ENCODE results near the gene HPSE2. TPM values are rescaled to one million over a fixed set of nuclear protein-coding genes. Genes with fewer than 3 reads are reported as not detected.
"Not testable (repeated sequence)": the region's sequence is repeated elsewhere in the genome, so short reads cannot be mapped to it uniquely, and the experiment has no call there.

HPSE2 gene
- polyA plus RNA-seq, 1 experiment, result not detected

DNA sequence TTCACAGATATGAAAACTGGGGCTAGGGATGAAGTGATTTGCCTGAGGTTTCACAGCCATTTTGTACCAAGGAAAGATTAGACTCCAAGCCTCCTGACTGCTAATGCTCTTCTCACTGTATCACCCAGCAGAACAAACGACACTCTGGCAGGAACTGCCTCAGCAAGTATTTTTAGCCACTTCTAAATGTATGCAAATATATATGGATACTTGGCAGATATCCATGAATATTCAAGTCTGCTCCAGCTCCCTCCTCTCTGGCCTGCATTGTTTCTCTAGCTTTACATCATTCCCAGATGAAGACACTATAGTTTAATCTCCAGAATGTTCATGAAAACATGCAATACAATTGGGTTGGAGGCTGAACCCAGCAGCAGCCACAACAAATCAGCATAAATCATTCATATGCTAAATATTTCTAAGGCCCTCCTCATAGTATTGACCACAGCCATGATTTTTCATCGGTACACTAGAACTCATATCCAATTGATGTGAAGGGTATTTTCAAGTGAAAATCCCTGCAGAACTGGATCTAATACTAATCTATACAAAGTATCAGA, 65.5 kb downstream of the HPSE2 start:
- Histone ChIP-seq H3K4me3 (ENCODE audit: low read depth, low read length) (no peak overlapping the region), H3K27ac (ENCODE audit: low read depth, low read length) (no peak overlapping the region), H3K27me3 (ENCODE audit: control insufficient read depth, insufficient read depth, low read length) (no peaks in the 10 kb centered on the region), H3K9me3 (ENCODE audit: control insufficient read depth, insufficient read depth, low read length) (no peaks in the 10 kb centered on the region)
- TF ChIP-seq, protein P1, sequence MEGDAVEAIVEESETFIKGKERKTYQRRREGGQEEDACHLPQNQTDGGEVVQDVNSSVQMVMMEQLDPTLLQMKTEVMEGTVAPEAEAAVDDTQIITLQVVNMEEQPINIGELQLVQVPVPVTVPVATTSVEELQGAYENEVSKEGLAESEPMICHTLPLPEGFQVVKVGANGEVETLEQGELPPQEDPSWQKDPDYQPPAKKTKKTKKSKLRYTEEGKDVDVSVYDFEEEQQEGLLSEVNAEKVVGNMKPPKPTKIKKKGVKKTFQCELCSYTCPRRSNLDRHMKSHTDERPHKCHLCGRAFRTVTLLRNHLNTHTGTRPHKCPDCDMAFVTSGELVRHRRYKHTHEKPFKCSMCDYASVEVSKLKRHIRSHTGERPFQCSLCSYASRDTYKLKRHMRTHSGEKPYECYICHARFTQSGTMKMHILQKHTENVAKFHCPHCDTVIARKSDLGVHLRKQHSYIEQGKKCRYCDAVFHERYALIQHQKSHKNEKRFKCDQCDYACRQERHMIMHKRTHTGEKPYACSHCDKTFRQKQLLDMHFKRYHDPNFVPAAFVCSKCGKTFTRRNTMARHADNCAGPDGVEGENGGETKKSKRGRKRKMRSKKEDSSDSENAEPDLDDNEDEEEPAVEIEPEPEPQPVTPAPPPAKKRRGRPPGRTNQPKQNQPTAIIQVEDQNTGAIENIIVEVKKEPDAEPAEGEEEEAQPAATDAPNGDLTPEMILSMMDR (IDR thresholded peaks at IDR 0.05; ENCODE audit: low read depth, low read length), result no peak
- POLR2A ChIA-PET, result no interaction called here
- CTCF ChIA-PET, result no interaction called here
- DNase-seq (ENCODE audit: low read depth, low spot score), result no peak

DNA sequence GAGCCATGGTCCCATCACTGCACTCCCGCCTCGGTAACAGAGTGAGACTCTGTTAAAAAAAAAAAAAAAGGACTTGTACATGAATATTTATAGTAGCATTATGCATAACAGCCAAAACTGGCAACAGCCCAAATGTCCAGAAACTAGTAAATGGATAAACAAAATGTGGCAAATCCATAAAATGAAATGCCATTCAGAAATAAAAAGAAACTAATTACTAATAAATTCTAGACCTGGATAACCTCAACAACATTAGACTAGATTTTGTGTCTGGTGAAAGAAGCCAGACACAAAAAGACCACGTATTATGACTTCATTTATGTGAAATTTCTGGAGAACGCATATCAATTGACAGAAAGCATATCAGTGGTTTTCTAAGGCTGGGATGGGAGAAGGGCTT, 74.5 kb downstream of the HPSE2 start:
- Histone ChIP-seq H3K27me3 (ENCODE audit: control insufficient read depth, insufficient read depth, low read length) (no peaks in the 10 kb centered on the region), H3K4me3 (ENCODE audit: low read depth, low read length) (no peak overlapping the region), H3K9me3 (ENCODE audit: control insufficient read depth, insufficient read depth, low read length) (no peaks in the 10 kb centered on the region), H3K27ac (ENCODE audit: low read depth, low read length) (no peak overlapping the region)
- TF ChIP-seq, protein P1 (IDR thresholded peaks at IDR 0.05; ENCODE audit: low read depth, low read length), result no peak
- no peak for DNase-seq (ENCODE audit: low read depth, low spot score)
- ChIA-PET CTCF (no interaction called here), POLR2A (no interaction called here)

DNA sequence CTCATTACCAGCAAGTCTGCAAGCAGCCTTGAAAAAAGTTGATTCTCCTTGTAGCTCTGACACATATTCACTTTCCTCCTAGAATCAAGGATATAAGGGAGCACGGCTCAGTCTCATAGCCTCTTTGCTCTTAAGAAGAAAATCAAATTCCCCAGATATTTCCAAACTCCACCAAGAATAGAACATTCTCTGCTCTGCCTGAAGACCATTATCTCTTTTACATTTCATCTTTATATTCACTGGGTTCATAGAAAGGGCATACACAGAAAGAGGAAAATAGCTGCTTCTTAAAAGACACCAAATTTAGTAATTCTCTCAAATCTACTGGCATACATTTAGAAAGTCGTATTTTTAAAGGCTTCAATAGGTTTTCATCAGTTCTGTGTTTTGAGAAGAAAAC, 92.0 kb downstream of the HPSE2 start:
- no peak overlapping the region for H3K27ac ChIP-seq (ENCODE audit: low read depth, low read length)
- no peak overlapping the region for H3K4me3 ChIP-seq (ENCODE audit: low read depth, low read length)
- POLR2A ChIA-PET, result no interaction called here
- no peaks in the 10 kb centered on the region for H3K27me3 ChIP-seq (ENCODE audit: control insufficient read depth, insufficient read depth, low read length)
- H3K9me3 ChIP-seq (ENCODE audit: control insufficient read depth, insufficient read depth, low read length), result no peaks in the 10 kb centered on the region
- CTCF ChIA-PET, result interaction anchor here (1.2 kb wide), 1 partner anchor 677 kb away, joined by 3 read pairs; no protein-coding TSS in a partner anchor
- DNase-seq (ENCODE audit: low read depth, low spot score), result no peak
- TF ChIP-seq, protein P1 (IDR thresholded peaks at IDR 0.05; ENCODE audit: low read depth, low read length), result no peak

DNA sequence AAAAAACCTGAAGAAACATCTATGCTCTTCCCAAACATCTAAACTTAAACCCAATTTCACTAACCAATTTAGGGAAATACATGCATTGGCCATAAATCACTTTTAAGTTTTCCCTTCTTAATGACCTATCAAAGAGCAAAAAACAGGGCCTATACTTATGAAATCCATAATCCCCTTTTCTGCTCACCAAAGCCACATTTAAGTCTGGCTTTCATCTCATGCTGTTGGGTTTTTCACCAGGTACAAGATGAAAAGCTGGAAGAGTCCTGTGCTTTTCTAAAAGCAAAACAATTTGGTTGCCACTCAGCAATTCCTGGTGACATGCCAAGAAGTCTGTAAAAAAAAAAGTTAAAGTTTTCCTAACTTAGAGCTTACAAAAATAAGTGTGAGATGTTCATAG, 92.6 kb downstream of the HPSE2 start:
- ChIA-PET POLR2A (no interaction called here), CTCF (no interaction called here)
- DNase-seq (ENCODE audit: low read depth, low spot score), result no peak
- Histone ChIP-seq H3K27me3 (ENCODE audit: control insufficient read depth, insufficient read depth, low read length) (no peaks in the 10 kb centered on the region), H3K4me3 (ENCODE audit: low read depth, low read length) (no peak overlapping the region), H3K27ac (ENCODE audit: low read depth, low read length) (no peak overlapping the region), H3K9me3 (ENCODE audit: control insufficient read depth, insufficient read depth, low read length) (no peaks in the 10 kb centered on the region)
- TF ChIP-seq, protein P1 (IDR thresholded peaks at IDR 0.05; ENCODE audit: low read depth, low read length), result no peak

DNA sequence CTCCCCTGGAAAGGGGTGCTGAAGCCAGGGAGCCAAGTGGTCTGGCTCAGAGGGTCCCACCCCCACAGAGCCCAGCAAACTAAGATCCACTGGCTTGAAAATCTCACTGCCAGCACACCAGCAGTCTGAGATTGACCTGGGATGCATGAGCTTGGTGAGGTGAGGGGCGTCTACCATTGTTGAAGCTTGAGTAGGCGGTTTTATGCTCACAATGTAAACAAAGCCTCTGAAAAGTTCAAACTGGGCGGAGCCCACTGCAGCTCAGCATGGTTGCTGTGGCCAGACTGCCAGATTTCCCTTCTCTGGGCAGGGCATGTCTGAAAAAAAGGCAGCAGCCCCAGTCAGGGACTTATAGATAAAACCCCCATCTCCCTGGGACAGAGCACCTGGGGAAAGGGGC, 102.8 kb downstream of the HPSE2 start:
- H3K27me3 ChIP-seq (ENCODE audit: control insufficient read depth, insufficient read depth, low read length); CTCF ChIA-PET; DNase-seq (ENCODE audit: low read depth, low spot score); H3K4me3 ChIP-seq (ENCODE audit: low read depth, low read length); H3K27ac ChIP-seq (ENCODE audit: low read depth, low read length); POLR2A ChIA-PET; H3K9me3 ChIP-seq (ENCODE audit: control insufficient read depth, insufficient read depth, low read length): not testable (repeated sequence)

DNA sequence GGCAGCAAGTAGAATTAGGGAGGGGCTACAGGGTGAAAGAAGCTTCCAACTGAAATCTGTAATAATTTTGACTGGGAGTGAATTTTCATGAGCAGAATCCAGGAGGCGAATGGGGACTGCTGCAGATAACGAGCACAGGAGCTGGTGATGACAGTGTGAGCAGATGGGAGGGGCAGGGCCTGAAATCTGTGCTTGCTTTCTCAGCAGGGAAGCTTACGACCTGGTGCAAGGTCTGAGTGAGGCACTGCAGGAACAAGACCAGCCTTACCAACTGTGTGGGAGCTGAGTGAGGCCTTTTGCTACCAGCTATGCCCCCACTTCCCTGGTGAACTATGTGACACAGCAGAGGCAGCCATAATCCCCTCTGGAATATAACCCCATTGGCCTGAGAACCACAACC, 109.8 kb downstream of the HPSE2 start:
- CTCF ChIA-PET, result no interaction called here

More for the DNA sequence above, 109.8 kb downstream of the HPSE2 start:
- H3K27me3 ChIP-seq (ENCODE audit: control insufficient read depth, insufficient read depth, low read length), result no peaks in the 10 kb centered on the region
- POLR2A ChIA-PET, result no interaction called here
- no peaks in the 10 kb centered on the region; the same call in 1 of the 2 replicates for H3K9me3 ChIP-seq (ENCODE audit: control insufficient read depth, insufficient read depth, low read length)
- H3K27ac ChIP-seq (ENCODE audit: low read depth, low read length), result no peak overlapping the region
- TF ChIP-seq, protein P1 (IDR thresholded peaks at IDR 0.05; ENCODE audit: low read depth, low read length), result no peak
- DNase-seq (ENCODE audit: low read depth, low spot score), result no peak
- H3K4me3 ChIP-seq (ENCODE audit: low read depth, low read length), result no peak overlapping the region

Data from AG04450 (cell line).